Small intestine (tissue), 7 donors: Measurements from ENCODE around the gene BEST4. TPM values are rescaled to one million over a fixed set of nuclear protein-coding genes. Genes with fewer than 3 reads are reported as not detected.
A peak's percentile ranks its signal among the peaks of the same experiment; 100 is the strongest.
"Not testable (repeated sequence)": the region's sequence is repeated elsewhere in the genome, so short reads cannot be mapped to it uniquely, and the experiment has no call there.

Source experiments
- DNase-seq, 2 donors: peaks; one replicate each; pipeline versions ENCODE4 v3.0.0 to v3.0.0-alpha.2; 2013
- FAIRE-seq: peaks from 2 replicates; lab custom pipeline; 2012; peaks lifted over from hg19 to GRCh38; lab: Jason Lieb, UNC
- H3K27ac ChIP-seq, 3 donors: one replicate each; pipeline ENCODE4 v1.5.1; 2013; ENCODE audit warnings: low read length in 2 of 3, mild to moderate bottlenecking in 2 of 3, control low read depth in 1 of 3, inconsistent platforms in 1 of 3, low read depth in 1 of 3, moderate library complexity in 1 of 3
- H3K27me3 ChIP-seq, 3 donors: one replicate each; pipeline ENCODE4 v1.6.1; 2013; ENCODE audit warnings: low read length in 3 of 3, inconsistent platforms in 1 of 3; ENCODE audit not compliant: control insufficient read depth in 3 of 3, insufficient read depth in 3 of 3
- H3K36me3 ChIP-seq, 3 donors: one replicate each; pipeline ENCODE4 v1.6.1; 2013; ENCODE audit warnings: low read length in 3 of 3, inconsistent platforms in 1 of 3, low read depth in 1 of 3, mild to moderate bottlenecking in 1 of 3, moderate library complexity in 1 of 3; ENCODE audit not compliant: control insufficient read depth in 3 of 3, insufficient read depth in 2 of 3
- H3K4me1 ChIP-seq, 3 donors: one replicate each; pipeline ENCODE4 v1.6.1; 2013; ENCODE audit warnings: low read length in 2 of 3, inconsistent platforms in 1 of 3, low read depth in 1 of 3, mild to moderate bottlenecking in 1 of 3, moderate library complexity in 1 of 3; ENCODE audit not compliant: control insufficient read depth in 3 of 3, insufficient read depth in 2 of 3
- H3K4me3 ChIP-seq, 3 donors: one replicate each; pipeline ENCODE4 v1.5.1; 2013; ENCODE audit warnings: low read length in 3 of 3, control low read depth in 1 of 3, inconsistent platforms in 1 of 3, low read depth in 1 of 3, mild to moderate bottlenecking in 1 of 3, moderate library complexity in 1 of 3
- H3K9me3 ChIP-seq, 2 donors: one replicate each; pipeline ENCODE4 v1.6.1; 2013; ENCODE audit warnings: low read depth in 1 of 2, low read length in 1 of 2; ENCODE audit not compliant: control insufficient read depth in 2 of 2, insufficient read depth in 1 of 2
- WGBS, 3 donors: extraction: QIAGEN DNeasy Blood & Tissue Kit; methylation state at CpG; one replicate each; pipeline ENCODE4 v1.1.7; 2013; 5-methylcytosine and 5-hydroxymethylcytosine counted together
- polyA plus RNA-seq, 4 donors: library from polyadenylated mRNA; stranded (reverse) in 3 of 4; unstranded in 1 of 4; fragments of 200-250 nt in 3 of 4; fragments of 120-200 nt in 1 of 4; gene quantifications; one replicate each; pipeline versions ENCODE4 v1.2.1 to v1.2.3, GENCODE V29; 2013
- donor health status: healthy with polysubstance abuse.
- donor health status: control.
- donor health status: control.
- donor health status: Bipolar disorder and iron deficiency.
- donor health status: healthy.

BEST4 gene
- polyA plus RNA-seq, 4 donors, result 7.4 to 33.0 (median 14.8) TPM

GRCh38 chr1:44799770-44800584, 12.0 kb upstream of the BEST4 start, which contains the start of gene PLK3:
Gene PLK3, plus strand, starts transcription at chr1:44800377. Its CDS starts 87 bp downstream, at chr1:44800464.
- Histone ChIP-seq H3K36me3 (peaks cover 2 to 34% (median 6%) of the 10 kb centered on the region in 3 donors), H3K4me3 (peak within 1 kb of the TSS; percentile 78 to 94 (median 86)), H3K27ac (peak within 1 kb of the TSS; percentile 92 to 98 (median 92)), H3K4me1 (peaks cover 0 to 30% (median 2%) of the 10 kb centered on the region in 3 donors), H3K27me3 (no peaks in the 10 kb centered on the region), H3K9me3 (no peaks in the 10 kb centered on the region)
- DNase-seq (peak; percentile 98 to 99), FAIRE-seq (no peak)
- 0 to 1% (median 0%) methylated on average over 48 to 79 of the region's 79 CpGs for WGBS, 3 donors

- FAIRE-seq, result no peak
- no peak for DNase-seq
- Histone ChIP-seq H3K4me3 (no peak overlapping the region), H3K4me1 (peaks cover 0 to 27% (median 2%) of the 10 kb centered on the region in 3 donors), H3K36me3 (peaks cover 2 to 22% (median 6%) of the 10 kb centered on the region in 3 donors), H3K9me3 (no peaks in the 10 kb centered on the region), H3K27me3 (no peaks in the 10 kb centered on the region), H3K27ac (peak overlapping the region in 2 of 3 donors; percentile 45 to 92)
- WGBS, 3 donors, result 81 to 87% (median 86%) methylated on average over 10 of the region's 10 CpGs
Observed at GRCh38 chr1:44798481-44799365, 10.8 kb upstream of the BEST4 start.

- not testable (repeated sequence) for H3K27me3 ChIP-seq, H3K4me3 ChIP-seq, FAIRE-seq, H3K27ac ChIP-seq, DNase-seq, H3K9me3 ChIP-seq
- WGBS, 3 donors, result 79 to 84% (median 80%) methylated on average over 8 of the region's 8 CpGs
- Histone ChIP-seq H3K36me3 (peaks cover 0 to 13% (median 0%) of the 10 kb centered on the region in 3 donors), H3K4me1 (peaks cover 0 to 26% (median 2%) of the 10 kb centered on the region in 3 donors)
Observed at GRCh38 chr1:44797886-44798285, 9.9 kb upstream of the BEST4 start.

GRCh38 chr1:44792736-44793502, 4.9 kb upstream of the BEST4 start:
- no peaks in the 10 kb centered on the region for H3K36me3 ChIP-seq
- FAIRE-seq, result no peak
- H3K27me3 ChIP-seq, result no peaks in the 10 kb centered on the region
- DNase-seq, result no peak
- H3K27ac ChIP-seq, result no peak overlapping the region
- no peaks in the 10 kb centered on the region for H3K9me3 ChIP-seq
- no peaks in the 10 kb centered on the region for H3K4me1 ChIP-seq
- no peak overlapping the region for H3K4me3 ChIP-seq
- WGBS, 3 donors, result 87 to 91% (median 91%) methylated on average over 9 of the region's 9 CpGs

- FAIRE-seq (no peak), DNase-seq (peak in 1 of 2 donors; percentile 56)
- Histone ChIP-seq H3K4me1 (peaks cover 0 to 4% (median 0%) of the 10 kb centered on the region in 3 donors), H3K36me3 (peaks cover 0 to 2% (median 0%) of the 10 kb centered on the region in 3 donors), H3K9me3 (no peaks in the 10 kb centered on the region), H3K27me3 (no peaks in the 10 kb centered on the region), H3K4me3 (no peak overlapping the region), H3K27ac (peak overlapping the region in 1 of 3 donors; percentile 26)
- 23 to 56% (median 47%) methylated on average over 6 to 7 of the region's 7 CpGs for WGBS, 3 donors
Observed at GRCh38 chr1:44790968-44791801, 3.2 kb upstream of the BEST4 start.

GRCh38 chr1:44787506-44787905, 464 bp downstream of the BEST4 start:
- H3K4me1 ChIP-seq, result peaks cover 0 to 28% (median 2%) of the 10 kb centered on the region in 3 donors
- 93 to 96% (median 94%) methylated on average over 10 of the region's 10 CpGs for WGBS, 3 donors
- H3K9me3 ChIP-seq, result no peaks in the 10 kb centered on the region
- no peak for FAIRE-seq
- peaks cover 0 to 5% (median 0%) of the 10 kb centered on the region in 3 donors for H3K36me3 ChIP-seq
- no peaks in the 10 kb centered on the region for H3K27me3 ChIP-seq
- DNase-seq, result no peak
- no peak overlapping the region for H3K4me3 ChIP-seq
- no peak overlapping the region for H3K27ac ChIP-seq

GRCh38 chr1:44786841-44787426, 1.0 kb downstream of the BEST4 start:
- Histone ChIP-seq H3K4me1 (peaks cover 0 to 28% (median 2%) of the 10 kb centered on the region in 3 donors), H3K27ac (peak overlapping the region; percentile 10 to 56 (median 34)), H3K9me3 (no peaks in the 10 kb centered on the region), H3K27me3 (no peaks in the 10 kb centered on the region), H3K36me3 (peaks cover 0 to 5% (median 0%) of the 10 kb centered on the region in 3 donors), H3K4me3 (no peak overlapping the region)
- peak in 1 of 2 donors; percentile 3 for DNase-seq
- 75 to 86% (median 80%) methylated on average over 9 of the region's 9 CpGs for WGBS, 3 donors
- no peak for FAIRE-seq
